NCI-H2081 treated with DMSO at 0.1 percent for 48 hours (cell line): ENCODE data around the gene CALML4.

Experiments used
- DNase-seq: peaks from one replicate; lab custom pipeline; 2025; lab: John Stamatoyannopoulos, UW

The CALML4 gene

DNA sequence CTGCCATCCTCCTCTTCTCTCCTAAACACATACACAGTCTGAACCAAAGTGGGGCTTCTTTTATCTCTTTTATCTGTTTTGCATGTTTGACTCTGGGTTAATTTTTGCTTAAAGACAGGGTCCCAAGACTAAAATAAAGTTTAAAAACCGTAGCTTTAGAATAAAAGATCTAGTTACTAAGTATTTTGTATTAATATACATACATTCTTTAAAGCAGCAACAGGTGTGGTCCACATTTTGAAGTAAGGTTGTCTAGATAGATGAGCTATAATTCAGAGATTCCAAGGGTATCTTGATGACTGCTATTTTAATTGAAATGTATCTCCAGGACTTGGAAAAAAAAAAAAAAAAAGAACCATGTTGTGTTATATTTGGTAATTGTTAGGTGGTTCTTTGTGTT lies 61.3 kb downstream of the CALML4 start:
- no peak for DNase-seq

DNA sequence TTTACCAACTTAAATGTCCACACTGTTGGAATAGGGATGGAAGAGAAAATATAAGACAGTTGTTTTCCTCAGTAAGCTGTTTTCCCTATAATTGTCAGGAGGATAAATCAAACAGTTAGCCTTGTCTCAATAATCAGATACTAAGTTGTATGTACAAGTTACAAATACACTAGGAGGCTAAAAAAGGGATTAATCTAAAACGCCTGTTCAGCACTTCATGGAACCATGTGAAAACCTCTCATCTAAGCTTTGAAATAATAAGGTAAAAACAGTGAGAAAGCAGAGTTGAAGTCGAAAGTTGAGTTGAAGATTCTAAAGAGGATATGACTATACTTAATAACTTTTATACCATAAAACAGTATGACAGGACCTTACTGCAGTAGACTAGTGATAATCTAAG lies 62.0 kb downstream of the CALML4 start:
- no peak for DNase-seq
